ENCODE results near the gene SELENON. TPM values are rescaled to one million over a fixed set of nuclear protein-coding genes. Genes with fewer than 3 reads are reported as not detected.

The SELENON gene
- polyA plus RNA-seq, 1 of the 3 experiments (the other 2 are of a cell fraction), result 56.2 TPM

GRCh38 chr1:25804244-25804963 lies 4.4 kb downstream of the SELENON start:
- Histone ChIP-seq H3K4me3 (ENCODE audit: low read depth in 2 of 2, low read length in 1 of 2) (no peak overlapping the region), H4K20me1 (ENCODE audit: insufficient read depth) (no peaks in the 10 kb centered on the region), H3K9ac (no peak overlapping the region)

GRCh38 chr1:25804964-25805862 lies 5.2 kb downstream of the SELENON start:
- H3K27ac ChIP-seq (ENCODE audit: low read depth in 2 of 2, low read length in 1 of 2), result 0 out of 4 replicates have a peak overlapping the region, but pooled peaks of 1 of the 2 experiments have one; percentile 5
- H3K9me3 ChIP-seq, result no peaks in the 10 kb centered on the region
- H3K4me1 ChIP-seq (ENCODE audit: control insufficient read depth in 1 of 2, insufficient read depth in 2 of 2, low read depth in 1 of 2, low read length in 1 of 2), result peaks cover 0 to 31% of the 10 kb centered on the region in 2 experiments; a peak in 3 of 4 replicates
- H3K4me3 ChIP-seq (ENCODE audit: low read depth in 2 of 2, low read length in 1 of 2), result no peak overlapping the region
- CTCF ChIA-PET, result interaction anchor here (0.6 kb wide), 1 partner anchor 14 kb away, joined by 3 read pairs; the partner anchor contains the start of gene MTFR1L
- H2AFZ ChIP-seq (ENCODE audit: low read depth), result no peak overlapping the region
- no peak for DNase-seq
- WGBS (ENCODE audit: low lambda C conversion rate), result 85% methylated on average over 9 of the region's 15 CpGs
- H3K79me2 ChIP-seq (ENCODE audit: insufficient read depth), result peaks cover 24% of the 10 kb centered on the region; the same call in 1 of the 2 replicates
- no peak overlapping the region for H3K9ac ChIP-seq
- H3K27me3 ChIP-seq (ENCODE audit: insufficient read depth), result no peaks in the 10 kb centered on the region
- no peaks in the 10 kb centered on the region for H3K9me2 ChIP-seq
- H3K4me2 ChIP-seq, result no peak overlapping the region
- H4K20me1 ChIP-seq (ENCODE audit: insufficient read depth), result no peaks in the 10 kb centered on the region
- TF ChIP-seq NRF1 (IDR thresholded peaks at IDR 0.05; ENCODE audit: low read depth, low read length) (no peak), SMC3 (IDR thresholded peaks at IDR 0.05; ENCODE audit: low read depth, low read length) (no peak), JUND (IDR thresholded peaks at IDR 0.05) (no peak), REST (IDR thresholded peaks at IDR 0.05; ENCODE audit: low read depth, low read length) (no peak), EZH2phosphoT487 (IDR thresholded peaks at IDR 0.05; ENCODE audit: borderline replicate concordance, low read depth) (no peak), MAX (IDR thresholded peaks at IDR 0.05; ENCODE audit: low read depth) (no peak), CHD2 (IDR thresholded peaks at IDR 0.05; ENCODE audit: low read length, partially characterized antibody) (no peak)
- H3K36me3 ChIP-seq (replicated peaks in 1 of 2; ENCODE audit: control insufficient read depth in 1 of 2, insufficient read depth in 2 of 2, low read length in 1 of 2), result peaks cover 3 to 32% of the 10 kb centered on the region in 2 experiments
- POLR2A ChIA-PET, result no interaction called here
- H3F3A ChIP-seq (replicated peaks; ENCODE audit: insufficient read depth), result peaks cover 13% of the 10 kb centered on the region

More at GRCh38 chr1:25804244-25804963, 4.4 kb downstream of the SELENON start:
- Histone ChIP-seq H3K27ac (ENCODE audit: low read depth in 2 of 2, low read length in 1 of 2) (no peak overlapping the region), H3K9me3 (no peaks in the 10 kb centered on the region), H3K27me3 (ENCODE audit: insufficient read depth) (no peaks in the 10 kb centered on the region), H3K4me2 (no peak overlapping the region), H3K9me2 (no peaks in the 10 kb centered on the region), H3K4me1 (ENCODE audit: control insufficient read depth in 1 of 2, insufficient read depth in 2 of 2, low read depth in 1 of 2, low read length in 1 of 2) (peaks cover 0 to 35% of the 10 kb centered on the region in 2 experiments; a peak in 3 of 4 replicates), H2AFZ (ENCODE audit: low read depth) (no peak overlapping the region), H3K36me3 (replicated peaks in 1 of 2; ENCODE audit: control insufficient read depth in 1 of 2, insufficient read depth in 2 of 2, low read length in 1 of 2) (peaks cover 3 to 29% of the 10 kb centered on the region in 2 experiments), H3F3A (replicated peaks; ENCODE audit: insufficient read depth) (peaks cover 13% of the 10 kb centered on the region), H3K79me2 (ENCODE audit: insufficient read depth) (peaks cover 24% of the 10 kb centered on the region; the same call in 1 of the 2 replicates)
- no peak for DNase-seq
- WGBS (ENCODE audit: low lambda C conversion rate), result 75% methylated on average over 9 of the region's 10 CpGs
- POLR2A ChIA-PET, result no interaction called here
- CTCF ChIA-PET, result interaction anchor here (0.6 to 2.2 kb wide), 4 partner anchors 15 to 232 kb away, joined by 3 to 14 read pairs (median 6); partner anchors contain the start of gene MTFR1L
- no peak for TF ChIP-seq FOSL2 (IDR thresholded peaks at IDR 0.05; ENCODE audit: borderline replicate concordance, low read depth)
- TF ChIP-seq SIN3A (IDR thresholded peaks at IDR 0.05; ENCODE audit: borderline replicate concordance, low read depth, low read length), result no peak
- no peak for TF ChIP-seq RXRA (IDR thresholded peaks at IDR 0.05; ENCODE audit: borderline replicate concordance, low read depth)
- TF ChIP-seq PBX3 (IDR thresholded peaks at IDR 0.05), result no peak

Data from SK-N-SH (cell line).